Naive thymus-derived CD4-positive, alpha-beta T cell (primary cell): ENCODE data around the gene MROH7. TPM values are rescaled to one million over a fixed set of nuclear protein-coding genes. Genes with fewer than 3 reads are reported as not detected.

Experiments used
- ATAC-seq: fragments of 150-1000 bp; cut with Tn5 transposase; 2 replicates; pipeline ENCODE4 v1.10.0; 2021; ENCODE audit warnings: mild to moderate bottlenecking, moderate library complexity
- CTCF ChIA-PET: fragments of 350-600 bp; sonication (Branson Sonifier 250); formaldehyde crosslinking; loops from one replicate; lab custom pipeline; 2021; ENCODE audit warnings: antibody characterized with exemption; lab: Charles Lee
- POLR2A ChIA-PET: fragments of 350-600 bp; sonication (Branson Sonifier 250); formaldehyde crosslinking; loops from one replicate; lab custom pipeline; 2021; ENCODE audit warnings: antibody characterized with exemption, inconsistent platforms; lab: Charles Lee
- DNase-seq, 9 donors: peaks; one replicate each; pipeline versions ENCODE4 v3.0.0 to v3.0.0-alpha.2; 2020 to 2022; ENCODE audit warnings: mixed read lengths in 1 of 9
- H3K27ac ChIP-seq: one replicate; pipeline ENCODE4 v1.7.0; 2013; ENCODE audit warnings: mild to moderate bottlenecking, low read depth, low read length, moderate library complexity
- H3K27me3 ChIP-seq, 2 donors: one replicate each; pipeline ENCODE4 v1.7.0; 2013; ENCODE audit warnings: low read length in 2 of 2, mild to moderate bottlenecking in 2 of 2, moderate library complexity in 2 of 2; ENCODE audit not compliant: control insufficient read depth in 2 of 2, insufficient read depth in 2 of 2
- H3K36me3 ChIP-seq, 3 experiments: 1 replicate in 2 of 3; 2 replicates in 1 of 3; pipeline ENCODE4 v1.7.0; 2013; ENCODE audit warnings: low read length in 3 of 3, mild to moderate bottlenecking in 3 of 3, moderate library complexity in 1 of 3; ENCODE audit not compliant: insufficient read depth in 3 of 3, control insufficient read depth in 2 of 3
- H3K4me1 ChIP-seq, 2 donors: one replicate each; pipeline ENCODE4 v1.7.0; 2013; ENCODE audit warnings: low read length in 2 of 2, mild to moderate bottlenecking in 2 of 2, moderate library complexity in 1 of 2; ENCODE audit not compliant: control insufficient read depth in 2 of 2, insufficient read depth in 2 of 2
- H3K4me3 ChIP-seq: 2 replicates; pipeline ENCODE4 v1.7.0; 2013; ENCODE audit warnings: mild to moderate bottlenecking, low read length
- H3K9me3 ChIP-seq, 3 experiments: 1 replicate in 2 of 3; 2 replicates in 1 of 3; pipeline ENCODE4 v1.7.0; 2013; ENCODE audit warnings: low read length in 3 of 3; ENCODE audit not compliant: control insufficient read depth in 2 of 3
- H3K27ac Mint-ChIP-seq, 9 donors: one replicate each; pipeline ENCODE4 v1.8.0; 2020 to 2022; ENCODE audit warnings: mixed read lengths in 9 of 9, mild to moderate bottlenecking in 8 of 9, moderate library complexity in 5 of 9, inconsistent platforms in 2 of 9
- H3K27me3 Mint-ChIP-seq, 5 donors: one replicate each; pipeline ENCODE4 v1.8.0; 2021 to 2022; ENCODE audit warnings: mixed read lengths in 5 of 5, mild to moderate bottlenecking in 1 of 5
- H3K36me3 Mint-ChIP-seq, 5 donors: one replicate each; pipeline ENCODE4 v1.8.0; 2020 to 2022; ENCODE audit warnings: mixed read lengths in 5 of 5, mild to moderate bottlenecking in 3 of 5, inconsistent platforms in 1 of 5
- H3K4me1 Mint-ChIP-seq, 7 donors: one replicate each; pipeline ENCODE4 v1.8.0; 2020 to 2022; ENCODE audit warnings: mixed read lengths in 7 of 7, mild to moderate bottlenecking in 3 of 7, inconsistent platforms in 1 of 7
- H3K4me3 Mint-ChIP-seq, 10 donors: one replicate each; pipeline ENCODE4 v1.8.0; 2020 to 2022; ENCODE audit warnings: mild to moderate bottlenecking in 10 of 10, mixed read lengths in 10 of 10, moderate library complexity in 6 of 10, inconsistent platforms in 2 of 10
- H3K9me3 Mint-ChIP-seq, 11 donors: one replicate each; pipeline ENCODE4 v1.8.0; 2020 to 2022; ENCODE audit warnings: mixed read lengths in 11 of 11, mild to moderate bottlenecking in 4 of 11, inconsistent platforms in 1 of 11, moderate library complexity in 1 of 11
- intact Hi-C, 2 donors: fragments of 100-400 bp; cut with micrococcal nuclease; formaldehyde crosslinking; loops; one replicate each; pipeline ENCODE4 v1.15.1; 2023
- polyA plus RNA-seq, 2 donors: library from polyadenylated mRNA; unstranded; fragments of 300-500 nt; fragmentation: Illumina TruSeq; gene quantifications; one replicate each; pipeline ENCODE4 v1.2.3, GENCODE V29; 2021
- total RNA-seq, 6 experiments: library from RNA in 5 of 6; stranded (reverse) in 5 of 6; gene quantifications; 1 replicate in 5 of 6; 2 replicates in 1 of 6; pipeline ENCODE4 v1.2.3 and lab custom pipeline; 2021 to 2026

The MROH7 gene
- total and polyA plus RNA-seq, 7 experiments from 2014 or later: 0.15 to 1.9 (median 0.33) TPM; not detected in 3

DNA sequence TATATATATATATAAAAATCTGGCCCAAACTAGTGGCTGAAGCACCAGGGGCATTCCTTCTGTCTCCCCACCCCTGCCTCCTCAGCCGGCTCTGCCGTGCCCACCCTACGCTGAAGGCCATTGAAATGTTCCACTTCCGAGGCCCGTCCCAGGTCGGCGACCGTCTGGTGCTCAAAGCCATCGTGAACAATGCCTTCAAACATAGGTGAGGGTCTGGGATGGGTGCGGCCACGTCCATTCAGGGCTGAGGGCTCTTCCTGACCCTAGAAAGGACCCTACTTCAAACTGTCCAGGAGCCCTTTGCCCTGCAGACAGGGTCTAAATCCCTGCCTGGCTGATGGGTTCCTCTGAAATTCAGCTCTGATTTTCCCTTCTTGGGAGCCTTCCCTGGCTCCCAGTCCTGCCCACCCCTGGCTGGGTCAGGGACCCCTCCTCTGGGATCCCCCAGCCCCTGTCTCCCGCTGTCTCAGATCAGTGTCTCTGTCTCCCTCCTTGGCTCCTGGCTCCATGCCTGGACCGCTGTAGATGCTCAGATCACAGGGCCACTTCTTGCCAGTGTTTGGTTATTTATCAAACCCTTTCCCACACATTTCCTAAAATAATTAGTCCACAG is 42.3 kb upstream of the MROH7 start:
- Mint-ChIP-seq H3K27me3 (no peaks in the 10 kb centered on the region), H3K9me3 (peaks cover 0 to 1% (median 0%) of the 10 kb centered on the region in 11 donors), H3K4me1 (peaks cover 2 to 10% (median 3%) of the 10 kb centered on the region in 7 donors), H3K4me3 (no peak overlapping the region), H3K36me3 (no peaks in the 10 kb centered on the region), H3K27ac (no peak overlapping the region)
- Histone ChIP-seq H3K4me1 (peaks cover 0 to 6% of the 10 kb centered on the region in 2 donors), H3K27me3 (no peaks in the 10 kb centered on the region), H3K27ac (no peak overlapping the region), H3K4me3 (no peak overlapping the region), H3K9me3 (no peaks in the 10 kb centered on the region), H3K36me3 (no peaks in the 10 kb centered on the region)
- POLR2A ChIA-PET: no interaction called here
- CTCF ChIA-PET: no interaction called here
- intact Hi-C loops: no loop called here
- no peak for ATAC-seq
- DNase-seq: no peak

DNA sequence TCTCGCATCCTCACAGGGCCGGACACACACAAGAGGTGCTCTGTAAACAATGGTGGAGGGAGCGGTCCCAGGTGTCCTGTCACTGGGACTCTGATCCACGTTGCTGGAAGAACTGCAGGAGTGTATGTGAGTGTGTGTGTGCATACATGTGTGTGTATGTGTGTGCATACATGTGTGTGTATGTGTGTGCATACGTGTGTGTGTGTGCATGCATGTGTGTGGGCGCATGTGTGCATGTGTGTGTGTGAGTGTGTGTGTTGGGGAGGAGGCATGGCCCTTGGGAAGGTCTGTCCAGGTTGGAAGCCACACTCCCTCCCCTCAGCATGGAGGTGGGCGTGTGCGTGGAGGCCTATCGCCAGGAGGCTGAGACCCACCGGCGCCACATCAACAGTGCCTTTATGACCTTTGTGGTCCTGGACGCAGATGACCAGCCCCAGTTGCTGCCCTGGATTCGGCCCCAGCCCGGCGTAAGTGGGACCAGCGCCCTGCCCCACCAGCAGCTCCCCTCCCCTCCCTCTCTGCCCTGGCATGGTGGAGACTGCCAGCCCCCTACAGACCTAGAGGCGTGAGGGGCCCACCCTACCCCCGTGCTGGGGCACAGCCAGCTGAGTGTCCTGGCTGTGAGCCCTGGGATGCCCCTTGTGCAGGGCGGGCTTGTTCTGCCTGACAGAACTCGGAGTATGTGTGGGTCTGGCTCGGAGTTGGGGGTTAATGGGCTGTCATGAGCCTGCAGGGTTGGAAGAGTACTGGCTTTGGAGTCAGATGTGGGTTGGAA is 40.5 kb upstream of the MROH7 start:
- no peaks in the 10 kb centered on the region for H3K27me3 ChIP-seq
- peaks cover 0 to 14% of the 10 kb centered on the region in 2 donors for H3K4me1 ChIP-seq
- ChIA-PET POLR2A (no interaction called here), CTCF (no interaction called here)
- H3K27ac ChIP-seq: no peak overlapping the region
- Mint-ChIP-seq H3K9me3 (peaks cover 0 to 1% (median 0%) of the 10 kb centered on the region in 11 donors), H3K36me3 (no peaks in the 10 kb centered on the region), H3K27ac (no peak overlapping the region), H3K27me3 (no peaks in the 10 kb centered on the region), H3K4me1 (peaks cover 12 to 21% (median 15%) of the 10 kb centered on the region in 7 donors), H3K4me3 (no peak overlapping the region)
- no peaks in the 10 kb centered on the region for H3K9me3 ChIP-seq
- intact Hi-C loops: no loop called here
- DNase-seq (no peak), ATAC-seq (no peak)
- H3K36me3 ChIP-seq: no peaks in the 10 kb centered on the region
- H3K4me3 ChIP-seq: no peak overlapping the region

DNA sequence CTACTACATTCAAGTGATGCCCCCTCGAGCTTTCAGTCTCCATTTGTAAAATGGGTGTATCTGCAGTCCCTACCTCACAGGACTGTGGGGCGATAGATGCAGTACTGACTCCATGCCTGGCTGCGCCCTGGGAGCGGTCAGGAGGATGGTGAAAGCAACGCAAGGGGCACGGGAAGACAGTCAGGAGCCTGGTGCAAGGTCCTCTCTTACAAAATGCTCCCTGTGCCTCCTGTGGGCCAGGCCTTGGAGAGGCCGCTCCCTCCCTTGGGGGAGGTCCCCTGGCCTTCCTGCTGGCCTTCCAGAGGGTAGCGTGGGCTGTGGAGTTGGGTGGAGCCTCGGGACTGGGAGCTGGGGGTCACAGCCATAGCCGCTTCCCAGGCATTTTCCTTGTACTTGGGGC is 39.9 kb upstream of the MROH7 start:
- H3K9me3 Mint-ChIP-seq: peaks cover 0 to 1% (median 0%) of the 10 kb centered on the region in 11 donors
- DNase-seq (no peak), ATAC-seq (no peak)
- Histone ChIP-seq H3K4me3 (no peak overlapping the region), H3K9me3 (no peaks in the 10 kb centered on the region), H3K36me3 (no peaks in the 10 kb centered on the region), H3K27me3 (no peaks in the 10 kb centered on the region), H3K27ac (no peak overlapping the region), H3K4me1 (peaks cover 0 to 14% of the 10 kb centered on the region in 2 donors)
- H3K4me3 Mint-ChIP-seq: no peak overlapping the region
- ChIA-PET CTCF (no interaction called here), POLR2A (no interaction called here)
- H3K27me3 Mint-ChIP-seq: no peaks in the 10 kb centered on the region
- intact Hi-C loops: no loop called here
- peaks cover 12 to 21% (median 15%) of the 10 kb centered on the region in 7 donors for H3K4me1 Mint-ChIP-seq
- H3K27ac Mint-ChIP-seq: no peak overlapping the region
- H3K36me3 Mint-ChIP-seq: no peaks in the 10 kb centered on the region

DNA sequence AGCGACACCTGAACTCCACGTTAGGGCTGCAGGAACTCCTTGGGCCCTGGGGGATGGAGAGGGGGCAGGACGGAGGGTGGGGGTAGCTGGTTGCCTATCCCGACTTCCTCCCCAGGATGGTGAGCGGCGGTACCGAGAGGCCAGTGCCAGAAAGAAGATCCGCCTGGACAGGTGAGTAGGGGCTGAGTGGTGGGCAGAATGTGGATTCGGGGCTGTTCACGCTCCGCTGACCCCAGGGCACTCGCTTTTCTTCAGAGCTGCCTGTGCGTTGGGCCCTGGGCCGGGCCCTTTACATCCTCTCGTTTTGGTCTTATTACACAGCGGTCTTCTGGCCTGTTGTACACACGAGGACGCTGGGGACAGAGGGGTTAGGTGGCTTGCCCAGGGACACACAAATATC is 39.0 kb upstream of the MROH7 start:
- POLR2A ChIA-PET: no interaction called here
- no peak for DNase-seq
- Histone ChIP-seq H3K27me3 (no peaks in the 10 kb centered on the region), H3K4me1 (peaks cover 0 to 14% of the 10 kb centered on the region in 2 donors), H3K4me3 (no peak overlapping the region), H3K27ac (no peak overlapping the region), H3K9me3 (no peaks in the 10 kb centered on the region), H3K36me3 (no peaks in the 10 kb centered on the region)
- Mint-ChIP-seq H3K4me1 (peaks cover 12 to 21% (median 15%) of the 10 kb centered on the region in 7 donors), H3K4me3 (no peak overlapping the region), H3K27ac (no peak overlapping the region), H3K27me3 (no peaks in the 10 kb centered on the region), H3K9me3 (peaks cover 0 to 1% (median 0%) of the 10 kb centered on the region in 11 donors), H3K36me3 (no peaks in the 10 kb centered on the region)
- intact Hi-C loops: no loop called here
- CTCF ChIA-PET: no interaction called here
- ATAC-seq: no peak

DNA sequence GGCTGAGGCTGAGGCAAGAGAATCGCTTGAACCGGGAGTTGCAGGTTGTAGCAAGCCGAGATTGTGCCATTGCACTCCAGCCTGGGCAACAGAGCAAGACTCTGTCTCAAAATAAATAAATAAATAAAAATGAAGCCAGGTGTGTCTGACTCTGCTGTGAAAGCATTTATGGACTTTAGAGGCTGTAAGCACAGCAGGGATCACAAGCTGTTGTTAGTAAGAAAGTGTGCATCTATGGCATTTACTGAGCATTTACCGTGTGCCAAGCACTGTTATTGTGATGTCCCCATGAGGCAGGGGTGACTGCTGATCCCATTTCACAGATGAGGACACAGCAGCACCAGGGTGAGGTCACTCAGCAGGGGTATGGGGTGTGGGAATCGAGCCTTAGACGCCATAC is 38.3 kb upstream of the MROH7 start:
- Mint-ChIP-seq H3K36me3 (no peaks in the 10 kb centered on the region), H3K9me3 (peaks cover 0 to 1% (median 0%) of the 10 kb centered on the region in 11 donors), H3K4me3 (no peak overlapping the region), H3K4me1 (peaks cover 12 to 19% (median 15%) of the 10 kb centered on the region in 7 donors), H3K27me3 (no peaks in the 10 kb centered on the region), H3K27ac (no peak overlapping the region)
- H3K9me3 ChIP-seq: no peaks in the 10 kb centered on the region
- CTCF ChIA-PET: no interaction called here
- no peaks in the 10 kb centered on the region for H3K27me3 ChIP-seq
- DNase-seq: no peak
- no peak for ATAC-seq
- intact Hi-C loops: no loop called here
- H3K4me3 ChIP-seq: no peak overlapping the region
- no peaks in the 10 kb centered on the region for H3K36me3 ChIP-seq
- H3K4me1 ChIP-seq: peaks cover 0 to 14% of the 10 kb centered on the region in 2 donors
- POLR2A ChIA-PET: no interaction called here
- no peak overlapping the region for H3K27ac ChIP-seq

DNA sequence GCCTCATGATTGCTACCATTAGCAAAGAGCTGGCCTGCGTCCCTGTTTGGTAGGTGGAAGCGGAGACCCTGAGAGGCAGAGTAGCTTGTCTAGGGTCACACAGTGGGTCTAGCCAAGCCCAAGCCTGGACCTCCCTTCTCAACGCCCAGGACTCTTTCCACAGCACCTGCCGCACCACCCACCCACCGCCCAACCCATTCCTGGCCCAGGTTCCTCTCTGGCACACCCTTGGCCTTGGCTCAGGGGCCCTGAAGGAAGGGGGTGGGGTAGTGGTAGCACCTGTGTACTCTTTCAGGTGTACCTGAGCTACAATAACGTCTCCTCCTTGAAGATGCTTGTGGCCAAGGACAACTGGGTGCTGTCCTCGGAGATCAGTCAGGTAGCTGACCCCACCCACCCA is 37.5 kb upstream of the MROH7 start:
- H3K9me3 Mint-ChIP-seq: peaks cover 0 to 1% (median 0%) of the 10 kb centered on the region in 11 donors
- no peak for ATAC-seq
- intact Hi-C loops: no loop called here

More for the DNA sequence above, 37.5 kb upstream of the MROH7 start:
- no peaks in the 10 kb centered on the region for H3K36me3 ChIP-seq
- H3K36me3 Mint-ChIP-seq: no peaks in the 10 kb centered on the region
- POLR2A ChIA-PET: no interaction called here
- no peak overlapping the region for H3K27ac ChIP-seq
- CTCF ChIA-PET: no interaction called here
- peaks cover 0 to 14% of the 10 kb centered on the region in 2 donors for H3K4me1 ChIP-seq
- no peak overlapping the region for H3K4me3 ChIP-seq
- peak overlapping the region in 8 of 9 donors; percentile 33 to 86 (median 77) for H3K27ac Mint-ChIP-seq
- H3K4me3 Mint-ChIP-seq: peak overlapping the region in 5 of 10 donors; percentile 18 to 52 (median 38)
- DNase-seq: no peak
- no peaks in the 10 kb centered on the region for H3K27me3 Mint-ChIP-seq
- H3K4me1 Mint-ChIP-seq: peaks cover 12 to 19% (median 15%) of the 10 kb centered on the region in 7 donors
- no peaks in the 10 kb centered on the region for H3K27me3 ChIP-seq
- no peaks in the 10 kb centered on the region for H3K9me3 ChIP-seq
